Epidermal melanocyte (primary cell): ENCODE measurements around the gene ASB7.

ENCODE experiments used
- DNase-seq: peaks from one replicate; pipeline ENCODE4 v3.0.0; 2011; ENCODE audit warnings: low spot score; ENCODE audit not compliant: insufficient read length

Gene ASB7

DNA sequence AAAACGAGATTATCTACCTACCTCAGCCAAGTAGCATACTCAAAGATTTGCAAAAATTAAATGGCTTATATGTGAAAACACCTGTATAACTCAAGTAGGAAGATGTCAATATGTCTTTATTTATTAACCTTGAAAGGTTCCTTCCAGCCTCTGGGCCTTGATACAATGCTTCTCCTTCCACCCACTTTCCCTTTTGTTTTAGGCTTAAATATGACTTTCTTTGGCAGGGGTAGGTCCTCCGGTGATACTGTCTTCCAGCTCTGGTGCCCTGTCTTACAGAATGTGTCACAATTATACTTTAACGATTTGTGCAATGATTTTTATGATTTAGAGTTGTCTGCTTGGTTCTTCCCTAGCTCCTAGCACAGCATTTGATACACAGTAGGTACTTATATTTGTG is 4.5 kb upstream of the ASB7 start:
- DNase-seq, result no peak

DNA sequence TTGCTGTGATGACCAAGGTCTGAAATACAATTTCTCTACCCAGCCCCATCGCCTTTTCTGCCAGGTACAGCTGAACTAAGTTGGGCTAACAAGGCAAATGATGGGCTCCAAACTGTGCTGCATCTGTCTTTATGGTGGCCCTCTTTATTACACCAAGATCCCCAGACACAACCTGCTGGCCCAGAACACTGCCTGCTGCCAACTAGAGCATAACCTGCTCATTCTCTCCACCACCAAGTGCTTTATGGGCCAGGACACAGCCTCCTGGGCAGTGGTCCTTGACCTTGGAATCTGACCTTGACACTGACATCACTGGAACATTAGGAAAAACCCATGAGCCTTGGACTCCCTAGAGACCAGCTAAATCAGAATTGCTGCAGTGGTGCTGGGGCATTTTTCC is 3.7 kb upstream of the ASB7 start:
- DNase-seq, result no peak

DNA sequence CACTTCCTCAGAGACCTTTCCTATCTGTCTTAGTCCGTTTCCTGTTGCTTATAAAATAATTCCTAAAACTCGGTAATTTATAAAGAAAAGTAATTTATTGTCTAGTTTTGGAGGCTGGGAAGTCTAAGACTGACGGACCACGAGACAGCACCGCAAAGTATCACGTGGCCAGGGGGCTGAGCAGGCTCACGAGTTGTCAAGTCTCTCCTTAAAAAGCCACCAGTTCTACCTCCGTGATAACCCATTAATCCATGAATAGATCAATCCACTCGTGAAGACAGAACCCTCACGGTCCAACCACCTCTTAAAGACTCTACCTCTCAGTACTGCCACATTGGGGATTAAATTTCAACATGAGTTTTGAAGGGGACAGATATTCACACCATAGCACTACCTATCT is 1.2 kb upstream of the ASB7 start:
- DNase-seq, result no peak

DNA sequence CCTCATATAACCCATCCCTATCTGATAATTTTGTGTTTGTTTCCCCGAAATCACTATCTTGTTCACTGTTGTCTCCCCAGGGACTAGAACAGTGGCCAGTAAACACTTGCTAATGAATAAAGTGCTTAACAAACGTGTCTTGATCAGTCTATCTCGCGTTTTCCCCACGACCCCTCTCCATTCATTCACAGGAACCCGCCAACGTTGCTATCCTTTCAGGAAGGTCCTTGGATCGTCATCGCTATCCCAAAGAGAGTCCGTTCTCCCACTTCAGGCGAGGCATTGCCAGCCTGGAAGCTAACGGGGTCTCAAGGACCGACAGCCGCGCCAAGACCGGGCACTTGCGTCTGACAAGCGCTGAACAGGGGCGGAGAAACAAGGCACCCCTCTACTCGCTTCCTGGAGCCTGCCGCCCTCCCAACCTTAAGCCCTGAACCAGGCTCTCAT is 749 bp upstream of the ASB7 start:
- no peak for DNase-seq

DNA sequence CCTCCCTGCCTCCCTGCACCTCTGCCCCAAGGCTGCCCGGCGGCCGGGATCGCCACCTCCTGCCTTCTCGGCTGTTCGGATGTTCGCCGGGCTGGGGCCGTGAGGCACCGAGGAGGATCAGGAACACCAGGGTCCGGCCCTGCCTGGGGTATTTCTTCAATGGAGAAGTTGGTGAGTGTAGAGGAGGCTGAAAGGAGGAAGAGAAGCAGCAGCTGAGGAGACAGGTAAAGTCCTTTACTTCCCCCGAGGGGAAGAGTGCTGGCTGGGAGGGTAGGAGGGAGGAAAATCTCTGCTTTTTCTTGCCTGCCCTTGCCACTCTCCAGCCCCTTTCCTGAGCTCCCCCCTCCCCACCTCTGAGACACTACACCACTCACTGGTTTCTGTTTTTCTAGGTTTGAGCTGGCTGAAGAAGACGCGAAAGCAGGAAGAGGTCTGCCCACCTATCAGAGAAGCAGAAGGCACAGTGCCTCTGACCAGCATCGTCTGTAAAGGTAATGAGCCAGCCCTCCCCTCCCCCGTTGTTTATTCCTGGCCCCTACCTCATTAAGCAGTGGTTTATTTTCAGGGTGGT is 519 bp downstream of the ASB7 start:
- DNase-seq, result no peak

DNA sequence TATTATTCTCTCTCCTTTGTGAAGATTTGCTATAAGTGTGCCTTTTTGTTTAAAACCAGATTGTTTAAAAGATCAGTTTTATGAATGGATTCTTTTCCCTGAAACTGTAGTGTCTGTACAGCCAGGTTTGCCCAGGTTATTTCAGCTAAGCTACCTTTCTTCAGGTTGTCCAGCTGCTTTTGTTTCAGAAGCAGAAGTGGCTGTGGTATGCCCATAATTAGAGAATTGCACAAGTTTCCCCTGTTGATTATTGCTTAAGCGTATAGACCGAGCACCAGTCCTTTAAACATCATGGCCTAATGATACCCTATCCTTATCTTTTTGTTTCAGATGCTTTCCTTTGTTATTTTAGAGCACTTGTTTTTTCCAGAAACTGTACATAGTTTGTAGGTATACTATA is 10.2 kb downstream of the ASB7 start:
- no peak for DNase-seq

DNA sequence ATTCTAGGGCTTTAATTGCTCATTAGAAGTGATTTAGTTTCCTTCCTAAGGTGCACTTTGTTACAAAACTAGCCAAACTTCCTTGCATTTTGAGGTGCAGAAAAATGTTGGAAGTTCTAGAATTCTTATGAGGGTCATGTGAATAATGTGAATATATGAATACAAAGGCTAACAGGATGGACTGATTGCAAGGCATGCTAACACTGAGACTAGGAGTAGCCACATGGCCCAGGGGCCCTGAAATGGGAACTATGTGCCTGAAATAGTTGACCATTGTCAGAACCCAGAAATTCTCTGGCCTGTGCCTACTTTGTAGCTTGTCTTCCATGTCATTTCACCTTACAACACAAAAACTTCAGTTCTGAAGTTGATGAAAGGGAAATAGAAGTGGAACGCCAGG is 10.8 kb downstream of the ASB7 start:
- DNase-seq, result no peak

DNA sequence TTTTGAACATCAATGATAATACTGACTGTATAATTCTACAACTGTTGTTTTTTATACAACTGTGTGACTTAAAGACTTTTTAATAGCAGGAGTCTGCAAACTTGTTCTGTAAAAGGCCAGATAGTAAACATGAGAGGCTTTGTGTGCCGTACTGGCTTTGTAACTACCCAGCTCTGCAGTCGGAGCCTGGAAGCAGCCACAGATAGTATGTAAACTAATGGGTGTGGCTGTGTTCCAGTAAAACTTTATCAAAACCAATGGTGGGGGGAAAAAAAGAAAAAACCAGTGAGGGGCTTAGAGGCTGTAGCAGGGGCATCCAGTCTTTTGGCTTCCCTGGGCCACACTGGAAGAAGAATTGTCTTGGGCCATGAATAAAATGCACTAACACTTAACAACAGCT is 11.9 kb downstream of the ASB7 start:
- no peak for DNase-seq

DNA sequence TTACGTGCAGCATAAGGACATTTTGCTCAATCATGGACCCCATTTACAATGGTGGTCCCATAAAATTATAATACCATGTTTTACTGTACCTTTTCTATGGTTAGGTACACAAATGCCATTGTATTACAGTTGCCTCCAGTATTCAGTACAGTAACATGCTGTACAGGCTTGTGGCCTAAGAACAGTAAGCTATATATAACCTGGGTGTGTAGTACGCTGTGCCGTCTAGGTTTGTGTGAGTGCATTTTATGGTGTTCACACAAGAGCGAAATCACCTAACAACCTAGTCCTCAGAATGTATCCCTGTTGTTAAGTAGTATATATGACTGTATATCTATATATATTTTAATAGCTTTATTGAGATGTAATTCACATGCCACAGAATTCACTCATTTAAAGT is 12.5 kb downstream of the ASB7 start:
- no peak for DNase-seq

DNA sequence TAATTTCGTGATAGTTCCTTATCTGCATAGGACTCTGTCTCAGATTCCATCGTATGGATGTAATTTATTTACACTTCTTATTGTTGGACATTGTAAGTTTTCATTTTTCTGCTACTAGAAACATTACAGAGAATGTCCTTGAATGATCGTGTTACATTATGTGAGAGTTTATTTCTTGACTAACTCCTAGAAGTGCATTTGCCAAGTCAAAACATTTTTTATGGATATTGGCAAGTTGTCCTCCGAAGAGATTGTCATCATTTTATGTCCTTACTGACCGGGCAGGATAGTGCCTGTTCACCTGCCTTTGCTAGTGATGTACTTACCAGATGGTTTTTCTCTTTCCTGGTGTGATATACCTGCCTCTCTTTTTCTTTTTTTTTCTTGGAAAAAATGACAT is 13.4 kb downstream of the ASB7 start:
- DNase-seq, result no peak

DNA sequence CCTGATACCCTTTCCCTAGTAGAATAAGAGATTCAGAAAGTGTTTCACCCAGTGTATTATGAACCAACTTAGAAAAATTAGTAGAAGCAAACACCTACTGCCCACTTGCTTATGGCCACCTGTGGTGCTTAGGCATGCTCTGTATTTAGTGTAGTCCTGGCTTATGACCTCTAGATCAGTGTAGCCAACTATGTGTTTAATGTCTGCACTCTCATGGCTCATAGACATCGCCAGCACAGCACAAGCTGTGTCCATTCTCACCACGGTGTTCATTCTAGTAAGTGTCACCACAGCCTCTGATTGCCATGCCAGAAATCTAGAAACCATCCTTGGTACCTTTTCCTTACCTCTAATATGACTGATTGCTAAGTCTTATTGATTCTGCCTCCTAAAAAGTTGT is 14.3 kb downstream of the ASB7 start:
- no peak for DNase-seq

DNA sequence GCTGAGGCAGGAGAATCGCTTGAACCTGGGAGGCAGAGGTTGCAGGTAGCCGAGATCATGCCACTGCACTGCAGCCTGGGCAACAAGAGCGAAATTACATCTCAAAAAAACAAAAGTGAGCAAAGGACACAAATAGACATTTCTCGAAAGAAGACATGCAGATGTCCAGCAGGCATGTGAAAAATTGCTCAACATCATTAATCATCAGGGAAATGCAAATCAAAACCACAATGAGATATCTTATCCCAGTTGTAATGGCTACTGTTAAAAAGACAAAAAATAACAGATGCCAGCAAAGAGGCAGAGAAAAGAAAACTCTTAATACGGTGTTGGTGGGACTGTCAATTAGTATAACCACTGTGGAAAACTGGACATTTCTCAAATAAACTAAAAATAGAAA is 20.9 kb downstream of the ASB7 start:
- no peak for DNase-seq

DNA sequence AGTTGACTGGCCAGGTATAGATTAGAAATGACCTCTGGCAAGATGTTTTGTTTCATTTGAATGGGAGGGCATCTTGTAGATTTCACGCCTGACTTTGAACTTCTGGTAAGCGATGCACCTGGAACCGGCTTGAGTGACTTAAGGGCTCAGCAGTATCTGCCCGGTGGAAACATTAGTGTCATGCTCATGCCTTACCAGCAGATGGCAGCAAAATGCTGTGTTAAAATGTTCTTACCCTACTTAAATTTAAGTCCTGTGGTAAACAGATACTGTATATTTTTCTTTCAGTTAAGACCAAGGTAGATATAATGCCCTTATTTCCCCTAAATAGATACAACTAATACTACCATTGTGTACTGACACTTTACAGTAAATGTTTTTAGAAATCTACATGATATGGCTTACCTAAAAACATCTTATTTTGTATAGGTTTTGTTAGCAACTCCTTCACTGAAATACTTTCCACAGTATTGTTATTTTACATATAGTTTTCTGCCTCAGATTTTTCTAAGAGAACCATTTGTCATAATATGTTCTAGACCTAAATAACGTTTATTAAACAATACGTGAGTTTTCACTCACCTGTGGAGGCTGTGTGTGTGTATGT is 25.5 kb downstream of the ASB7 start:
- DNase-seq, result no peak

DNA sequence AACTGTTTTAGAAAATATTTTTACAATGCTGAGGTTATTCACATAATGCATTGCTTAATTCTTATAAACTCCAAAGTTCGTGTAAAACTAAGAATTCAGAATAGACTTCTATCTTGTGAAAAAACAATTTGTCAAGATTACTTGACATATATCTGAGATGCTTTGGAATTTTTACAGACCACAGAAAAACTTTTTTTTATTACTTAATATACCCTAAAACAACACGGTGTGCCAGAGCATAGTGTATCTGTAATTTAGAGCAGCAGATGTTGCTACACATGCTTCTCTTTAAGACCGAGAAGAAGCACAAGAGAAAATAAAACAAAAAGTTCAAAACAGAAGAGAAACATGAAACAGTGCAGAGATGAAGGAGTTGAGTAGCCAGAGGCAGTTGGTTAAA is 26.4 kb downstream of the ASB7 start:
- DNase-seq, result no peak

DNA sequence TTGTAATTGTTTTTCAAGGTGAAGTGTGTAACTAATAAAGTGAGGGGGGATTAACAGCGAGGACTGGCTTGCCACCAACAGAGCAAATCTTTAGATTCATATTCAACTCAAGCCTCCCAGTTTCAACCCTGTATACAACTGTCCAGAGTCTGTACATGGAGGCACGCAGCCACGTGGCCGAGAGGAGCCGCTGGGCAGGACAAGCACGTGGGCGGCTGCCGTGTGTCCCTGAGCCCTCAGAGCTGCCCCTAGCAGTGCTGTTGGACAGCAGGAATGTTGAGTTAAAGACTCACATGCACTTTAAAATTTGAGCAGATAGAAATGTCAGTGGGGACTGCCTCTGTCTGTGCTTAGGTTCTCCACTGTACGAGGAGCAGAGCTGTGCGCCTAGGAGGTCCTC is 29.4 kb downstream of the ASB7 start:
- no peak for DNase-seq

DNA sequence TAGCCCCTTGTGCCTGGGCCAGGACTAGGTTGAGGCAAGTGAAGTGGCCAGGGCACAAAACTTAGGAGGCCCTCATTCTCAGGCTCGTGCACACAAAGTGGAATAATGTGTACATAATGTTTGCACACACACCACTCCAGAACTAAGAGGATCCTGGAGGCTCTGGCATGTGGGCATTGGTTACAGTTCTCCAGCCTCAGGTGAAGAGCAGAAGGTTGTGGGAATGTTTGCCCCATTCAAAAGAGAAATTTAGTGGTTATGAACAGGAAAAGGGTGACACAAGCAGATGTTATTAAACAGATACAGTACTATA is 31.3 kb downstream of the ASB7 start:
- no peak for DNase-seq

DNA sequence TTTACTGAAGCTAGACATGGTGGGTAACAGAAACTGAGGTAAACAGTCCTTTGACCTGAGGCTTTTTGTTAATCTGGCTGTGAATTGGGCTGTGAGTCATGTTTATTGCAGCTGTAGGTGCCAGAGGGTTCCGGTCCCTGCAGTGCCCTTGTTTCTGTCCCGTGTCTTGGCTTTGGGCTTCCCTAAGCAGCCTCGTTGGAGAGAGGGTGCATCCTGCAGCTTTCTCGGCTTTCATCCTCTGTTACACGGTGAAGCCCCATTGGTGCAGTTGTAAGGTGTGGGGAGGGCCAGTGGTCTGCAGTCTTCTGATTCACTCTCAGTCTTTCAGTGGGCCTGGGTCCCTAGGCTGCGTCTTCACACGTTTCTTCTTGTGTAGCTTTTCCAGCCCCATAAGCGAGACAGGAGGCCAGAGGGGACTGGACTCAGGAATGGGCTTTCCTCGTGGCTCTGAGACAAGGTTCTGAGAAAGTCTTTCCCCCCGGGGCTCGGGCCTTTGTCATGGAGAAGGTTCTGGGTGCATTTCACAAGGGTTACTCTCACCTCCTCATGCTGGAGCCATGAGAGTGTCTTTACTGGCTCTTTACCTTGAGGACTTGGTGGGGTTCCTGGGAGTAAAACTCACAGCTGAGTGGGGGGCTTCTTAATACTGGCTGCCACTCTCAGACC is 33.1 kb downstream of the ASB7 start:
- no peak for DNase-seq

DNA sequence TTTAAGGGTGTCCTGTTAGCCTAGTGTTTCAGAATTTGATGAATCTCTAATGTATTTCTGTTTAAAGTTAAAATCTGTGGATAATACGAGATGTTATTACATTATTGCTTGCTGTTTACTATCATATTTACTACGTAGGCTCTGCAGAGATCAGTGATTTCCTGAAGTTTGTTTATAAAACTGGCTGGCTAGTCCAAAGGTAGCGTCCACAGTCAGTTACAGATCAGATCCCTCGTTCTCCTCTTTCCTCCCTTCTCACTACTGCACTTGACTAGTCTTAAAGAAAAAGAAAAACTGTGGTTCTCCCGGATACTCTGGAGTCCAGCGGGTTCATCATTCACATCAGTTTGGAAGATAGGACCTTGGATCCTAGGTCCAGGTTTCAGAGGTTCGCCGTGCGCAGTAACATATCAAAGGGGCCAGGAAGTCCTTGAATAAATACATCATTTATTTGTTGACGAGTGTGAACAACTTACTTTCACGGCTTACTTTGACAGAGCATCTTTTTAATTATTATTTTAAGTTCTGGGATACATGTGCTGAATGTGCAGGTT is 35.9 kb downstream of the ASB7 start:
- no peak for DNase-seq

DNA sequence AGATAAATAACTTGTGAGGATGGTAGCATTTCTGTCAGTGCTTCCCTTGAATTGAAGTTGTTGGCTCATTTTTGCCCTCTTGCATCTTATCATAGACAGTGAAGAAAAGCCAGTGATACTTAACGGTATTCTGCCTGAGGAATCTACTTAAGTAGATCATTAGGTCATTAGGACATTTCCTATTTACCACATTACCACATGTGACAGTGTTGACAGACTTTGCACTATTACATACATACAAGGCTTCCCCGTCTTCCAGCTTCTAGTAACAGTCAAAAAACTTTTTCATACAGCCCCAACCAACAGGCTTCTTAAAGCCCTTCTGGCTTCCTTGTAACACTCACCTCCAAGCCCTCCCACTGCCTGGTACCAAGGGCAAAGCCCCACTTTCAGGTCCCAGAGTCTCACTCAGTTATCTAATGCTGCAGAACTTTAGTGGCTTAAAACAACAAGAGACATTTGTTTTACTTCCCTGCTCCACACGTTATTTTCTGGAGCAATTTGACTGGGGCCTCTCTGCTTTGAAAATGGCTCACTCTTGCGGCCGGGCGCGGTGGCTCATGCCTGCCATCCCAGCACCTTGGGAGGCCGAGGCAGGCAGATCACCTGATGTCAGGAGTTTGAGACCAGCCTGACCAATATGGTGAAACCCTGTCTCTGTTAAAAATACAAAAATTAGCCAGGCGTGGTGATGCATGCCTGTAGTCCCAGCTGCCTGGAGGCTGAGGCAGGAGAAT is 40.0 kb downstream of the ASB7 start:
- no peak for DNase-seq

DNA sequence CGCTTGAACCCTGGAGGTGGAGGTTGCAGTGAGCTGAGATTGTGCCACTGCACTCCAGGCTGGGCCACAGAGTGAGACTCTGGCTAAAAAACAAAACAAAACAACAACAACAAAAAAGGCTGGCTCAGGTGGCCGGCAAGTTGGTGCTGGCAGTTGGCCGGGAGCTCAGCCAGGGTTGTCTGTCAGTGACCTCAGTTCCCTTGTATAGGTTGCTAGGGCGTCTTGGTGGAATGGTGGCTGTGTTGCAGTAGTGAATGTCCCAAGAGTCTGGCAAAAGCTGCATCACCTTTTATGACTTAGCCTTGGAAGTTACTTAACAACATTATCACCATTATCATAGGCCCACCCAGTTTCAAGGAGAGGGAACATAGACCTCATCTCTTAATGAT is 40.6 kb downstream of the ASB7 start:
- no peak for DNase-seq

DNA sequence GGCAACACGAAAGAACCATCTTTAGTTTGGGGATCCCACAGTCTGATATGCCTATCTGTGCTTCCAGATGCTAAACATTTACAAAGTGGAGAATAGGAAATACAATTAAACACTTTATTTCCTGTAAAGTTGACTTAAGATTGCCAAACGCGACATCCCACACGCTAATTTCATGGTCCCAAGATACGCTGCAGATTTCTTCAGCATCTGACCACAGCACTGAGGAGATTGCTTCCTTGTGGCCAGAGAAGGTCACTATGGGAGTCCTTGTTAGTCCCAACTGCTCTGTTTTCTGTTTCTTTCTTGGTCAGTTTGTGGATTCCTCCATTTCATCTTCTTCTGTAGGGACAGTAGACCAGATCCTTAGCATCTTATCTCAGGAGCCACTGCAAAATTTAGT is 43.3 kb downstream of the ASB7 start:
- no peak for DNase-seq

DNA sequence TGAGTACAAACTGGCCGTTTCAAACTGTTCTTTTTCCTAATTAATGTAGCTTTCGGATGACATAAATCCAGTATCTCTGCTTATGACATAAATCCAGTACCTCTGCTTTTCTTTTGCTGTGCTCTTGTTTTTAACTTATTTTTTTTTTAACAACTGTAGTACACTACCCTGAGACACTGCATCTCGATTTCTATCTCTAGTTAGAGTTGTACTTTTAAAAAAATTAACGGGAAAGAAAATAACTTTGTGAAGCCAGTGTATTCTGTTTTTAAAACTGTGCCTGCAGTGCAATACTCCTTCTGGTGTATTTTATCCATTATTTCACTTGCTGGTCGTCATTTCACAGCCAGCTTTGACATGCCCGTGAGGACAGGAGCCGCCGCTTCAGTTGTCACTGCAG is 46.6 kb downstream of the ASB7 start:
- no peak for DNase-seq

DNA sequence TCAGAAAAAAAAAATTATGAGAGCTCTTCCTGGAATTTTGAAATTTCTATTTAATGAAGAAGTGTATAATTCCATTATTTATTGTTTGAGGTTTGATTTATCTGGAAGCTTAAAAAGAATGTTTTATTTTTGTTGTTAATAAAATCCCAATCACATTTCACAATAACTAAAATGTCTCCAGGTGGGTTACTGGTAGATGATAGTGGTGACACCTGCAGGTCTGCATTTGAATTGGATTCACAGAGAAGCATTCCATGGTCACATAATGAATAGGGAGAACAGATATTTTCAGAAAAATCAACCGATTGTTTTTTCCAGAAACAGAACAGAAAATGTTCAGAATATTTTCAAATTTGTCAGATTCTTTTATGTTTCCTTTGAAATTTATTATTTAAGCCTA is 48.3 kb downstream of the ASB7 start:
- no peak for DNase-seq
